PC-9 (cell line): ENCODE results near the gene CTDSP2.

ENCODE experiments used
- EZH2 ChIP-seq: fragments of 200-600 bp; sonication (generic); IDR thresholded peaks from 2 replicates; pipeline ENCODE4 v1.8.0; 2017; ENCODE audit warnings: antibody characterized with exemption, low read depth
- TF ChIP-seq, protein P1 (sequence below): fragments of 200-600 bp; sonication (generic); conservative IDR thresholded peaks from 2 replicates; pipeline ENCODE4 v1.6.1; 2017; ENCODE audit warnings: mixed run types, antibody characterized with exemption, mild to moderate bottlenecking, moderate library complexity

GRCh38 chr12:57795354-57795753 lies 51.2 kb downstream of the CTDSP2 start:
- TF ChIP-seq, protein P1, sequence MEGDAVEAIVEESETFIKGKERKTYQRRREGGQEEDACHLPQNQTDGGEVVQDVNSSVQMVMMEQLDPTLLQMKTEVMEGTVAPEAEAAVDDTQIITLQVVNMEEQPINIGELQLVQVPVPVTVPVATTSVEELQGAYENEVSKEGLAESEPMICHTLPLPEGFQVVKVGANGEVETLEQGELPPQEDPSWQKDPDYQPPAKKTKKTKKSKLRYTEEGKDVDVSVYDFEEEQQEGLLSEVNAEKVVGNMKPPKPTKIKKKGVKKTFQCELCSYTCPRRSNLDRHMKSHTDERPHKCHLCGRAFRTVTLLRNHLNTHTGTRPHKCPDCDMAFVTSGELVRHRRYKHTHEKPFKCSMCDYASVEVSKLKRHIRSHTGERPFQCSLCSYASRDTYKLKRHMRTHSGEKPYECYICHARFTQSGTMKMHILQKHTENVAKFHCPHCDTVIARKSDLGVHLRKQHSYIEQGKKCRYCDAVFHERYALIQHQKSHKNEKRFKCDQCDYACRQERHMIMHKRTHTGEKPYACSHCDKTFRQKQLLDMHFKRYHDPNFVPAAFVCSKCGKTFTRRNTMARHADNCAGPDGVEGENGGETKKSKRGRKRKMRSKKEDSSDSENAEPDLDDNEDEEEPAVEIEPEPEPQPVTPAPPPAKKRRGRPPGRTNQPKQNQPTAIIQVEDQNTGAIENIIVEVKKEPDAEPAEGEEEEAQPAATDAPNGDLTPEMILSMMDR = no peak
- no peak for TF ChIP-seq EZH2
